AG04450 (cell line): ENCODE measurements around the gene SORCS2. TPM values are rescaled to one million over a fixed set of nuclear protein-coding genes. Genes with fewer than 3 reads are reported as not detected.

Experiments
- CTCF ChIA-PET: fragments of 300-600, 350-600 bp; formaldehyde crosslinking; extraction: SDS; loops from one replicate; lab custom pipeline; 2022; ENCODE audit warnings: antibody characterized with exemption, inconsistent platforms; lab: Charles Lee
- POLR2A ChIA-PET: fragments of 350-600 bp; formaldehyde crosslinking; extraction: SDS; loops from one replicate; lab custom pipeline; 2021; ENCODE audit warnings: antibody characterized with exemption, inconsistent platforms; lab: Yijun Ruan, JAX
- DNase-seq: peaks from one replicate; pipeline ENCODE4 v3.0.0-alpha.2; 2011; ENCODE audit warnings: low read depth, low spot score
- H3K27ac ChIP-seq: one replicate; pipeline ENCODE4 v1.5.1; 2012; ENCODE audit warnings: low read depth, low read length, control low read depth
- H3K27me3 ChIP-seq: one replicate; pipeline ENCODE4 v1.6.0; 2012; ENCODE audit warnings: low read length; ENCODE audit not compliant: control insufficient read depth, insufficient read depth
- H3K4me3 ChIP-seq: 2 replicates; pipeline ENCODE4 v1.5.1; 2011; ENCODE audit warnings: mild to moderate bottlenecking, low read depth, low read length, control low read depth
- H3K9me3 ChIP-seq: 2 replicates; pipeline ENCODE4 v1.5.1; 2012; ENCODE audit warnings: low read length; ENCODE audit not compliant: control insufficient read depth, insufficient read depth
- polyA plus RNA-seq: library from polyadenylated mRNA; depleted of rRNA; stranded (reverse); fragments of >200 nt; gene quantifications from 2 replicates; pipeline ENCODE4 v1.2.3, GENCODE V29; 2011
- TF ChIP-seq, protein P1 (sequence below): IDR thresholded peaks from 2 replicates; pipeline ENCODE4 v1.5.1; 2011; ENCODE audit warnings: low read depth, low read length, control low read depth, inconsistent platforms

SORCS2 gene
- polyA plus RNA-seq, 1 experiment, result 0.29 TPM

DNA sequence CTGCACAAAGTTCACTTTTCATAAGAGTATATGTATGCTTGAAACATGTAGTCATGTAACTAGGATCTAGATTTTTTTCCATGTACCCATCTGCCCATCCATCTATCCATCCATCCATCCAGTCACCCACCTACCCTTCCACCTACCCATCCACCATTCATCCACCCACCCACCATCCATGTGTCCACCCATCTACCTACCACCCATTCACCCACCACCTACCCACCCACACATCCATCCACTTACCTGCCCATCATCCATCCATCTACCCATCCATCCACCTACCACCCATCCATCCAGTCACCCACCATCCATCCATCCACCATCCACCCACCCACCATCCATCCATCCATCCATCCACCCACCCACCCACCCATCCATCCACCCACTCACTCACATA lies 364.2 kb downstream of the SORCS2 start:
- Histone ChIP-seq H3K4me3 (no peak overlapping the region), H3K27me3 (no peaks in the 10 kb centered on the region), H3K27ac (no peak overlapping the region), H3K9me3 (peaks cover 56% of the 10 kb centered on the region)
- TF ChIP-seq, protein P1, sequence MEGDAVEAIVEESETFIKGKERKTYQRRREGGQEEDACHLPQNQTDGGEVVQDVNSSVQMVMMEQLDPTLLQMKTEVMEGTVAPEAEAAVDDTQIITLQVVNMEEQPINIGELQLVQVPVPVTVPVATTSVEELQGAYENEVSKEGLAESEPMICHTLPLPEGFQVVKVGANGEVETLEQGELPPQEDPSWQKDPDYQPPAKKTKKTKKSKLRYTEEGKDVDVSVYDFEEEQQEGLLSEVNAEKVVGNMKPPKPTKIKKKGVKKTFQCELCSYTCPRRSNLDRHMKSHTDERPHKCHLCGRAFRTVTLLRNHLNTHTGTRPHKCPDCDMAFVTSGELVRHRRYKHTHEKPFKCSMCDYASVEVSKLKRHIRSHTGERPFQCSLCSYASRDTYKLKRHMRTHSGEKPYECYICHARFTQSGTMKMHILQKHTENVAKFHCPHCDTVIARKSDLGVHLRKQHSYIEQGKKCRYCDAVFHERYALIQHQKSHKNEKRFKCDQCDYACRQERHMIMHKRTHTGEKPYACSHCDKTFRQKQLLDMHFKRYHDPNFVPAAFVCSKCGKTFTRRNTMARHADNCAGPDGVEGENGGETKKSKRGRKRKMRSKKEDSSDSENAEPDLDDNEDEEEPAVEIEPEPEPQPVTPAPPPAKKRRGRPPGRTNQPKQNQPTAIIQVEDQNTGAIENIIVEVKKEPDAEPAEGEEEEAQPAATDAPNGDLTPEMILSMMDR, result no peak
- DNase-seq, result no peak
- ChIA-PET CTCF (no interaction called here), POLR2A (no interaction called here)

GRCh38 chr4:7557456-7557855 lies 365.1 kb downstream of the SORCS2 start:
- Histone ChIP-seq H3K9me3 (peaks cover 48% of the 10 kb centered on the region), H3K27ac (no peak overlapping the region), H3K27me3 (no peaks in the 10 kb centered on the region), H3K4me3 (no peak overlapping the region)
- peak; percentile 27 for DNase-seq
- TF ChIP-seq, protein P1, result no peak
- POLR2A ChIA-PET, result no interaction called here
- CTCF ChIA-PET, result no interaction called here

DNA sequence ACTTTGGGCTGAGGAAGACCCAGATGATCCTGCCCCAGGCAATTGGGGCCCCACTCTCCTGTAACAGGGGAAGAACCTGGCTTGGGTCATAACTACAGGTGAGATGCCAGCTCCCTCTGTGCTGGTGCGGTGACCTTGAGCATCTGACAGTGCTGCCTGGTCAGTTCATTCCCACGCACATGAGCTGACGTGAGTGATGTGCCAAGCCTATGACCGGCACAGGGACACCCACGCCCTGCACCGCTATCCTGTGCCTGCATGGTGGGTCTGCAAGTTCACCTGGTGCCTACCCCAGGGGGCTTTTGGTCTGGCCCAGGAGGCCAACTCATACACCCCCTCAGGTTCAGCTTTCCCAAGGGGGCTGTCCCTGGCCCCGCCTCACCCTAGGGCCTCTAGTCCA lies 366.1 kb downstream of the SORCS2 start:
- ChIA-PET CTCF (no interaction called here), POLR2A (no interaction called here)
- no peak overlapping the region for H3K27ac ChIP-seq
- no peaks in the 10 kb centered on the region for H3K27me3 ChIP-seq
- no peak overlapping the region for H3K4me3 ChIP-seq
- peaks cover 40% of the 10 kb centered on the region for H3K9me3 ChIP-seq
- no peak for DNase-seq
- TF ChIP-seq, protein P1, result no peak

GRCh38 chr4:7559316-7559715 lies 367.0 kb downstream of the SORCS2 start:
- CTCF ChIA-PET, result no interaction called here
- POLR2A ChIA-PET, result no interaction called here
- no peaks in the 10 kb centered on the region for H3K27me3 ChIP-seq
- H3K4me3 ChIP-seq, result no peak overlapping the region
- DNase-seq, result no peak
- H3K9me3 ChIP-seq, result peaks cover 31% of the 10 kb centered on the region
- H3K27ac ChIP-seq, result no peak overlapping the region
- TF ChIP-seq, protein P1, result no peak

GRCh38 chr4:7559741-7560395 lies 367.5 kb downstream of the SORCS2 start:
- CTCF ChIA-PET, result no interaction called here
- TF ChIP-seq, protein P1, result no peak
- POLR2A ChIA-PET, result no interaction called here

More at GRCh38 chr4:7559741-7560395, 367.5 kb downstream of the SORCS2 start:
- DNase-seq, result no peak
- no peaks in the 10 kb centered on the region for H3K27me3 ChIP-seq
- peaks cover 26% of the 10 kb centered on the region for H3K9me3 ChIP-seq
- no peak overlapping the region for H3K4me3 ChIP-seq
- no peak overlapping the region for H3K27ac ChIP-seq
